Kidney glomerular epithelial cell (primary cell): ENCODE data around the gene IL25.
"Not testable (repeated sequence)": the region's sequence is repeated elsewhere in the genome, so short reads cannot be mapped to it uniquely, and the experiment has no call there.

Experiments
- DNase-seq: peaks from one replicate; lab custom pipeline; 2025; lab: John Stamatoyannopoulos, UW

IL25 gene

DNA sequence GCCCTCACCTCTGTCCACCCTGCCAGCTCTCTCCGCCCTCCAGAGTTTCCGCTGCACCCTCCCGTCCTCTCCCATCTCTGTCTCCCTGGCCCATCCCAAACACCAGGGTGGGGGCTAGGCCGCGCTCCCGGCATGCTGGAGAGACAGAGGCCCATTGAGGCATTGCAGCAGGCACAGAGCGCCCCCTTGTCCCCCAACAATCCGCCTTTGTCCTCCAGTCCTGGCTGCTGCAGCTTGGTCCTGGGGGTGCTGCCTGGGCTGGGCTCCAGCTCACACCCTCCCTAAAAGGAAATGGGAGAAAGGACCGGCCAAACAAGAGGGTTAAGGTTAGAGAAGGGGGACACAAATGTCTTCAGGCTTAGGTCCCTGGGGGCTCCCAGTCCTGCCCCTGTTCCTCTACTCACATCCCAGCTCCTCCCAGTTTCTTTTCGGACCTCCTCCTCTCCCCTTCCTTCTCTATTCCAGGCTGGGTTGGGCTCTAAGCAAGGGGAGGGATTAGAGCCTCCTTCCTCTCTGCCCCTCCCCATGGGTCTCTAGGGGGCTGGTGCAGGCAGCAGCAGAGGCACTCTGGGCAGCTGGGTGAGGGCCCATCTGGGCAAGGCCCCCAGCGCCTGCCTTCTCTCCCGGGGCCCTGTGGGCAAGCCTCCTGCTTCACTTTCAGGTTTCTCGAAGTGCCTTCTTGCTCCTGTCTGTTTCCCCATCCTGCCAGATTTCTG lies 4.0 kb downstream of the IL25 start, which contains the start of gene CMTM5:
CMTM5 (plus strand) TSS at position 565 of the 716 bp plus-strand sequence. CDS start 206 bp downstream, outside the sequence.
- DNase-seq = no peak

DNA sequence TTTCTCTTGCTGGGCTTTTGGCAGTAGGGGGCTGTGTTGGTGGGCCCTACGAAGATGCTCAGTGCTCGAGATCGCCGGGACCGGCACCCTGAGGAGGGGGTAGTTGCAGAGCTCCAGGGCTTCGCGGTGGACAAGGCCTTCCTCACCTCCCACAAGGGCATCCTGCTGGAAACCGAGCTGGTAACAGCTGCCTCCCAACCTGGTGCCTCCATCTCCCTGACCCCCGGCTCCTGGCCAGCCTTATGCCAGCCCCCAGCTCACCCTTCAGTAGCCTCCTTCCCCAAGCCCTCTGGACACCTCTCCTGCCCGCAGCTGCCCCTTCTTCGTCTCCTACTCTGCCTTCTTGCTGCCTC lies 4.6 kb downstream of the IL25 start:
- DNase-seq = no peak

DNA sequence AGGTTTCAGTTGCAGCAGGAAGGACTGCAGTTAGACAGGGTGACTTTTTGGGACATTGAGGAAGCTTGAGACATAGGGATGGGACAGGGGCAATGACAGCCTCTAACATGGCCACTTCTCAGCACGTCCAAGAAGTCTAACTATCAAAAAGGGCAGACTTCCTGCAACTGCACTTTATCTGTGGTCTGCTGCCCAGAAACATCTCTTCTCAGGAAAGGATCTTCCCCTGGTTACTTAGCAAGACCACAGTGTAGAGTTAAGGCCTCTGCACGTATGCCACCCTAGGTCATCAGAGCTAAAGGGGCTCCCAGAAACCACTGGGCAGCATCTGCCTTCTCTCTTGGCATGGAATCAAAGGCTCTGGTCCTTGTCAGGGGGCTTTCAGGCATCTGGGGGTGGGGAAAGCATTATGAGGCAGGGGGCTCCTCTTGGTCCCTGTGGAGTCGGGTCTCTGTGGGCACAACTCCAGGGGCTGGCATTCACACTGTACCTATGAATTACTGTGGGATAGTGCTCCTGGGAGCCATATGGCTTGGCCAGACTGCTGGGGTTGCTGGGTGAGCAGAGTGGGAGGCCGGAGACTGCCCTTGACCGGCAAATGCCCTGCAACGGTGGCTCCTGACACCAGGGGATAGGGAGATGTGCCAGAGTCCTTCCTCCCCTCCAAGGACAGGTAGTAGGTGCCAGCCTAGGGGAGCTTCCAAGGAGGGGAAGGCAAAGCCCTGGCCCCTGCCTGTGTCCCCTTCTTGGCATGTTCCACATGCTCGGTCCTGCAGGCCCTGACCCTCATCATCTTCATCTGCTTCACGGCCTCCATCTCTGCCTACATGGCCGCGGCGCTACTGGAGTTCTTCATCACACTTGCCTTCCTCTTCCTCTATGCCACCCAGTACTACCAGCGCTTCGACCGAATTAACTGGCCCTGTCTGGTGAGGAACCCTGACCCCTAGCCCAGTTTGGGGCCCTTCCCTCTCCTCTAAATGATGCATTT lies 5.3 kb downstream of the IL25 start:
- no peak for DNase-seq

DNA sequence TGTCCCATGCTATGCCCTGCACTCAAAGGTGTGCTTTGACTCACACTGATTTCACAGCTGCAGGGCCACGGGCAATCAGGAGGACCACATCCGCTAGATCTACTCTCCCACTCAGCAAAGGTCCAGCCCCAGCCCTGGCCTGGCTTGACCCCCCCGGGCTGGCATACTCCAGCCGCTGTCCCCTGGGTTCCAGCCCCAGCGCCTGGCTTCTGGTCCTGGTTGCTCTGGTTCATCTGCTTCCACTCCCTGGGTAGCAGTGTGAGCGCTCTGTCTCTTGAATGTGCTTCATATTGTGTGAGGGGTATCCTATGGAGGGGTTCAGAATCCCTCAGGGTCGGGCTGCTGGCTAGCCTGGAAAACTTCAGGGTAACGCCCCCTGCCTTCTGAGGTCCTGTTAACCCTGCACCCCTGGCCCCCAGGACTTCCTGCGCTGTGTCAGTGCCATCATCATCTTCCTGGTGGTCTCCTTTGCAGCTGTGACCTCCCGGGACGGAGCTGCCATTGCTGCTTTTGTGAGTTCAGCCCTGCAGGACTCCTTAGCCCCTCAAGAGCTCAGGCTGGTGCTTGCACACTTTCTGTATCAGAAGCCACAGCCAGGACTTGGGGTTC lies 6.1 kb downstream of the IL25 start:
- DNase-seq = no peak

DNA sequence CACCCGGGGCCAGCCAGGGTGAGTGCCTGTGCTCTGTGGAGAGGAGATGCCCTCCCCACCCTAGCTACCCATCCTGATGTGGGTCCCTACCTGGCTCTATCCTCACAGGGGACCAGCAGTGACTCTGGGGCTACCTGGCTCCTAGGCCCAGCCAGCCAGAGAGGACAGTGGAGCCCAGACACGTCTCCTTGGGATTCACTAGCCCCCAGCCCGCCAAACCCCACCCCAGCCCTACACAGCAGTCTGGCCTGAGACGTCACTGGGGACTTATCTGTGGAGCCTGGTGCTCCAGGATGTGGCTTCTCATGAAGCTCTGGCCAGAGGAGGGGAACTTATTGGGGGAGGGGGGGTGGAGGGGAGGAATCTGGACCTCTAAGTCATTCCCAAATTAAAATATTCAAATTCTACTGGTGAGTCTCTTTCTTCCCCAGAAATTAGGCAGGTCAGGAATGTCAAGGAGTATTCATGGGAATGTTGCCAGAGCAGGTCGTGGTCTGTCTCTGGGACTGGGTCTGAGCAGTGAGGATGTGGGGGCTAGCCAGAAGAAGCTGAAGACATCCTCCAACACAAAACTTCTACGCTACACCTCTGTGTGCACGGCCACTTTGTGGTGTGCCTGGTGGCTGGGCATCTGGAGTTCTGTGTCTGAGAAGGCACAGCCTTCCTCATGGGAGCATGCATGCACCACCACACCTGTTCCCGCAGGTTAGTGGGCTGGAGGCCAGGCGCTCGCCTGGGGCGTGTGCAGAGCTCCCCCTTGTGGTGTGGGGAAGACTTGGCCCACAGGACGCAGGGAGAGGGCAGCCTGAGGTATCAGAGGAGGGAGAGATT lies 7.0 kb downstream of the IL25 start:
- no peak for DNase-seq

DNA sequence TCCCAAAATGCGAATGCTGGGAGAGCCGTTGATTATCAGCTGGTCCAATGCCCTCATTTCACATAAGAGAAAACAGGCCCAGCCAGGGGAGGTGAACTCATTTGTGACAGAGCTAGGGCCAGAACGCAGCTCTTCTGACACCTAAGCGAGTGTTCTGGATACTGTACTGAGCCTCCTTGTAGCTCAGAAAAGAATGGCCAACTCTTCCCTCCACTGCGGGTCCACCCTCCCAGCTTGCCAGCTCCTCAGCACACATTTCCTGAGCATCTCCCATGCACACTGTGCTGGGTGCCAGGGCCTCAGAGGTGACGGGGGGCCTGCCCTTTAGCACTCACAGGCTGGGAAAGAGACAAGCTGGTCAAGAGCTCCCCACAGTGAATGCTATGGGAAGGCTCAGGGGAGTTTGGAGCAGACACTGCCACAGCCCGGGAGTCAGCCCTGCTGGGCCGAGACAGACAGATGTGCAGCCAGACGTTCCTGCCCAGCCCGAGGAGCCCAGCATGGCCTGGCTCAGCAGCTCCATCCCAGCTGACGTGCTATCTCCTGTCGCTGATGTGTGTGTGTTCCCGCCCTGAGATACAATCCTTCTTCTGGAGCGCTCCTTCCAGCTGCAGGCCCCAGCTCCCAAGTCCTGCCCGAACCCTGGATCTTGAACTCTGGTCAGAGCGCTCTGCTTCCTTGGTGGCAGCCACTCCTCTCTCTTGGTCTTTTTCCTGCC lies 7.7 kb downstream of the IL25 start:
- DNase-seq = no peak

DNA sequence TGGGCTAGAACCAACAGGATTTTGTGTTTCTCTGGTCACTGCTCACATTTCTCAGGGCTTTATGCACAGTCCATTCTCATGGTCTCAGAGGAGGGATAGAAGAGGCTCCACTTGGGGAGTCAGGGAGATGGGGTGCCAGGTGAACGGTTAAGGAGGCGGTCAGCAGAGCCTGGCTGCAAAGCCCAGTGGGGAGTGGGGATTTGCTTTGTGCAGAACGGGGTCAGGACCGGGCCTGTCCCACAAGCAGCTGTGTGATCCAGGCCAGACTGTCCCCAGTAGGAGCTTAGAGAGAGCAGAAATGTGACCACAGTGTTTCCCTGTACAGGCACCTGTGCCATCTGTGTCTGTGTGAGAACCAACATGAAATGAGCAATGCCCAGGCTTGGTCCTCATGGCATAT lies 8.4 kb downstream of the IL25 start:
- DNase-seq = no peak

DNA sequence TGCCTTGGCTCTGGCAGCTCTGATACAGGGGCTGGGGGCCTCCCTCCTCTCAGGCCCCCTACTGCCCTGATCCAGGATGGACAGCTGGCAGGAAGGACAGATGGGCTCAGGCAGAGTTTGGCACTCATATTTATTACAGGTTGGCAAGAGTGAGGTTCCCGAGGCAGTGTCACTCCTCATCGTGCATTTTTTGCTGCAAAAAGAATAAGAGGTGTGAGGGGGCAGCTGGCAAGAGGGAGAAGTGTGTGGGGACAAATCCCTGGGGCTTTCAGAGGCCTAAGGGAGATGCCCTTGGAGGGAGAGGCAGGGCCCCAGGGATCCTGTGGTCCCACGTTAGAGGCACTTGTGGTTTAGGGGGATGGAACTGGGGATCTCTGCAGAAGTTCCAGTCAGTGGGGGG lies 9.3 kb downstream of the IL25 start:
- DNase-seq = no peak

DNA sequence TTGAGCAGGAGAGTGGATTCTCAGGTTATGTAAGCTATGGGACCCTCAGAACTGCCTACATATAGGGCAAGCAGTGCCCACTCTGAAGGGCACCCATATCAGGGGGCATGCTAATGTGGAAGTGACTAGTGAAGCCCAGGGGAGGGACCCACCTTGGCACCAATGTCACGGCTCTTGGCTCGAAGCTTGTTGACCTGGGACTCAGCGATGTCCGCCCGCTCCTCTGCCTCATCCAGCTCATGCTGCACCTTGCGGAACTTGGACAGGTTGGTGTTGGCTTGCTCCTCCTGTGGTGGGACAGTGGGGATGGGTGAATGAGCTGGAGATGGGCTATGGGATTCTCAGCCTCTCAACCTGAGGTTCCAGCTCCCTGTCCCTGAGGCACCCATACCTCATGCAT lies 9.7 kb downstream of the IL25 start:
- no peak for DNase-seq

DNA sequence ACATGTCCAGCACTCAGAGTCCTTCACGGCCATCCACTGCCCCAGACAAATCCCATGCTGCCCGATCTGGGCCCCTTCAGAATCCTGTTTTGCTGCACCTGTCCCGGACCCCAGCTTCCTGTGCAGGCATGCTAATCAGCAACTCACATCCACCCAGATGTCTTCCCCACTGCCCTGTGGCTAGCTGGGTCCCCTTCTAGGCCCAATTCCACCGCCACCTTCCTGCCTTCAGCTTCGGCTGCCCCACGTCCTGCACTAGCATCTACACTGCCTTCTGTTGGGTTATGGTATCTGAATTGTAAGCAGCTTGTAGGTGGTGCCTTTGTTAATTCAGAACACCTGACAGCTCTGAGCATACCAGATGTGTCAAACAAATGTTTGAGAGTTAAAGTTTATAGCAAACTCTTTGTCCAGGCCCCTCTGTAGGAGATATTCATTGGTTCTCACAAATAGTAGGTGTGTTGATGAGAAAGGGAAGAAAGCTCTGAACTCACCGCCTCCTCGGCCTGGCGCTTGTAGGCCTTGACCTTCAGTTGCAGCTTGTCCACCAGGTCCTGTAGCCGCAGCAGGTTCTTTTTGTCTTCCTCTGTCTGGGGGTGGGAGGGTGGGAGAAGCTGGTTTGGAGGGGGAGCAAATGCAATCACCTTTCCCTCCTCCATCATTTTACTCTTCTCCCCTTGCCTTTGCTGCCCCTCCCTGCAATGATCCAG lies 10.3 kb downstream of the IL25 start:
- no peak for DNase-seq

DNA sequence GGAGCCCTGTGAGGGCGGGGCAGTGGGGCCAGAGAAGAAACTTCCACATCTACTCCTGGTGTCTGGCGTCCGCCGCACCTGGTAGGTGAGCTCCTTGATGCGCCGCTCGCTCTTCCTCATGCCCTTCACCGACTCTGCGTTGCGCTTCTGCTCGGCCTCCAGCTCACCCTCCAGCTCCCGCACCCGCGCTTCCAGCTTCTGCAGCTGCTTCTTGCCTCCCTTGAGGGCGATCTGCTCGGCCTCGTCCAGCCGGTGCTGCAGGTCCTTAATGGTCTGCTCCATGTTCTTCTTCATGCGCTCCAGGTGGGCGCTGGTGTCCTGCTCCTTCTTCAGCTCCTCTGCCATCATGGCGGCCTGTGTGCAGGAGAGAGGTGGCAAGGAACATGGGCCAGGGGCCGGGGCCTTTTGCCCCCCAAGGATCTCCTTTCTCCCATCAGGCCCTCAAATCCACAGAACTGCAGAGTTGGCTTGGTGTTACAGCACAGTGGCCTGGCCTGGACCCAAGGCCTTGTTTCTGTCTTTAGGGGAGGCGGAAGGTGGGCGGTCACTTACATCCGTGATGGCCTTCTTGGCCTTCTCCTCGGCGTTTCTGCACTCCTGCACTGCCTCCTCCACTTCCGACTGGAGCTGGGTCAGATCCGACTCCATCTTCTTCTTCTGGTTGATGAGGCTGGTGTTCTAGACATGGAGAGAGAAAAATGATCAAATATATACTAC lies 11.9 kb downstream of the IL25 start:
- DNase-seq = no peak

DNA sequence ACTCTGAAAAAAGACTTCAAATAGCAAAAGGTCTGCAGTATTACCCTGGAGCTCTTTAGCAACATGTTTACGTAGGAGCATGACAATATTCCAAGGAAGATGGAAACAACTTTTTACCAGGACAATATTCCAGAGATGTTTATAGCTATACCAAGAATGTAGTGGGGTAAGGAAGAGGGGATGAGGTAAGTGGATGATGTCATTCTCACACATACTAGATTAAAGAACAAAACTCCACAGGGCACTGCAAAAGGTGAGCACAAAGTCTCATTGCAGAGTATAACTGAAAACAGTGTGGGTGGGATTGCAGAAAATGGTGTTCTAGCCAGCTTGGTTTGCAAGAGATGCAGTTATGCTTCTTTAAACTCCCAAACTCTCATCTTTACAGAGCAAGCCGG lies 12.6 kb downstream of the IL25 start:
- no peak for DNase-seq

DNA sequence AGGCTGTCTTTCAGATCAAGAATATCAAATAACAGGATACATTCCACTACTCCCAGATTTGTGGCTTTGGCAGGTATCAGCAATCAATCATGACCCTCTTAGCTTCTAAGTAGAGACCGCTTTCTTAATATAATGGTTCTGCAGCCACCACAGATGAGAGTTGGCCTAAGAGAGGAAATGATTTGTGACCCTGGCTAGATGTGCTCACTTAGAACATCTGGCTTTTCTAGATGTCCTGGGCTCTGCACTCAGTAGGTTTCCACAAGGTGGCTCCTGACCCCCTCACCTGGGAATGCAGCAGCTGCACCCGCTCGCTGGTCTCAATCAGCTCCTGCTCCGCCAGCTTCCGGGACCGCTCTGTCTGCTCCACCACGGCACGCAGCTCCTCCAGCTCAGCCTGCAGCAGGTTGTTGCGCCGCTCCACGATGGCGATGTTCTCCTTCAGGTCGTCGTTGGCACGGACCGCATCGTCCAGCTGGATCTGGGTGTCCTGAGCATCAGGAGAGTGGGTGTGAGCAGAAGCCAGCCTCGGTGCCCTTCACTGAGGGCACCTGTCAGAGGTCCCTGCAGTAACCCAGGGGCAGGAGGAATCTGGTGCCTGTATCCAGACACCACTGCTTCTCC lies 13.1 kb downstream of the IL25 start:
- no peak for DNase-seq

DNA sequence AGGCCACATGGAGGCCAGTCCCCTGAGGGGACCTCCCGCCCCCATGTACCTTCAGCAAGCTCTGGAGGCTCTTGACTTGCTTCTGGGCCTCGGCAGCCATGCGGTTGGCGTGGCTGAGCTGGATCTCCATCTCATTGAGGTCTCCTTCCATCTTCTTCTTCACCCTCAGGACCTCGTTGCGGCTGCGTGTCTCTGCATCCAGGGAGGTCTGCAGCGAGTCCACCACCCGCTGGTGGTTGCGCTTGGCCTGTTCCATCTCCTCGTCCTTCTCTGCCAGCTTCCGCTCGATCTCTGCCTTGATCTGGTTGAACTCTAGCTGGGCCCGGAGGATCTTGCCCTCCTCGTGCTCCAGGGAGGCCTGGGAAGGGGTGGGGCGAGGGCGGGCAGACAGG lies 13.7 kb downstream of the IL25 start:
- not testable (repeated sequence) for DNase-seq

DNA sequence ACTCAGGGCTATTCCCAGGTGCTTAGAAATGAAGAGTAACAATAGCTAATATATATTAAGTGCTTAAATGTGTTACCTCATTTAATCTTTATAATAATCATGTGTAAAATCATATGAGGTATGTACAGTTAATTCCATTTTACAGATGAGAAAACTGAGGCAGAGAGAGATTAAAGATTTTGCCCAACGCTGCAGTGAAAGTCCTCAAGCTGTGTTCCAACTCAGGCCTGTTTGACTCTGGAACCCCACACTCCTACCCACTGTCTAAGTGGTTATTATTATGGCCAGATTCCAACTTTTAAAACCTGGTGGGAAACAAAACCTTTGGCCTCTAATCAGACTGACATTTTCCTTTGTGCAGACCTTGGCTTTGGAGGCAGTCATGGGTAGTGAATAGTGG lies 14.4 kb downstream of the IL25 start:
- no peak for DNase-seq

DNA sequence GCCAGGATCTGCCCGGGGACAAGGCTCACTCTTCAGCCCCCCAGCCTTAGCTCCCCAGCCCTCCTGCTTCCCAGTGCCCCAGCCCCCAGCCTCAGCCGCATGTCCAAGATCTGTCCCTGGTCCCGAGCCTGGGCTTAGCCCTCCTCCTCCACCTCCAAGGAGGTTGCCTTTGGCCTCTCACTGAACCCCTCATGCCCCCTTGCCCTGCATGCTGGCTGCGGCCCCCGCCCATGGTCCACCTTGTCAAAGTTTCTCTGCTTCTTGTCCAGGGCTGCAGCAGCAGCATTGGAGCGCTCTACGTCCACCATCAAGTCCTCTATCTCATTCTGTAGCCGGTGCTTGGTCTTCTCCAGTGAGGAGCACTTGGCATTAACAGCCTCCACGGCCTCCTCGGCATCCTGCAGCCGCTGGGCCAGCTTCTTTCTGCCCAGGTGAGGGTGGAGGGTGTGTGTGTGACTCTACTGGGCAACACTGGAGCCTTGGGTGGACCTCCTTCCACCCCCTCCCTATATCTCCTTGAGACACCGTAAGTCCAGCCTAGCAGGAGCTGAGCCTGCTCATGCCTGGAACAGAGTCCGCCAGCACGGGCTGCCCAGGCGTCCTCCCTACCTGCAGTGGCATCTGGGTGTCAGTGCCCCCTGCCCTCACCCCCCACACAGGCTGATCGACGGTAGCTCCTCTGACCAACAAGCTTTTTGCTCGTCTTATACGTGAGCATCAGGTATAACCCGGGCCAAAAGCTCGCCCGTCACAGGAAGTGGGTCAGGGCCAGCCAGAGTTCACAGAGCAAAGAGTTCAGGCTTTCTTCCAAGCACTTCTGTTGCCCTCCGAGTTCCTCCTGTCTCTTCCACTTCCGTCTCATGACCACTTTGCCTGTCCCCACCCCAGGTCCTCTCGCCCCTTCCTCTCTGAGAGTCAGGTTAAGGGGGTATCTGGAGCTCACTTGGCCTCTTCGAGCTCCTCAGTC lies 15.6 kb downstream of the IL25 start:
- no peak for DNase-seq

DNA sequence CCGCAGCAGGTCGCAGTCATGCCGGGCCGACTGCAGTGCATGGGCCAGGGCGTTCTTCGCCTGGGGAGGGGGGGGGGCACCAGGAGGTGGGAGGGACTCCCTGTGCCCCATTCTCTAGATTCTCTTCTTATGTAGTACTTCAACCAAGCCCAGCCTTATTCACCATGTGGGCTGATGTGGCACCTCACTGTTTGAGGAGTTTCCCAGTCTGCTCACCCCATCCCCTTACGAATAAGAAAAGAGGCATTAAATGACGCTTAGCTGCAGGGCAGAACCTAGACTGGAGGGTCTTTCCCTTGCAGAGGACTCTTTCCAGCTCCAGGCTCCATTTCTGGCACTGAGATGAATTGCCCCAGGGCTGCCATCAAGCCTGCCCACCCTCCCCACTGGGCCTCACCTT lies 16.4 kb downstream of the IL25 start:
- no peak for DNase-seq

DNA sequence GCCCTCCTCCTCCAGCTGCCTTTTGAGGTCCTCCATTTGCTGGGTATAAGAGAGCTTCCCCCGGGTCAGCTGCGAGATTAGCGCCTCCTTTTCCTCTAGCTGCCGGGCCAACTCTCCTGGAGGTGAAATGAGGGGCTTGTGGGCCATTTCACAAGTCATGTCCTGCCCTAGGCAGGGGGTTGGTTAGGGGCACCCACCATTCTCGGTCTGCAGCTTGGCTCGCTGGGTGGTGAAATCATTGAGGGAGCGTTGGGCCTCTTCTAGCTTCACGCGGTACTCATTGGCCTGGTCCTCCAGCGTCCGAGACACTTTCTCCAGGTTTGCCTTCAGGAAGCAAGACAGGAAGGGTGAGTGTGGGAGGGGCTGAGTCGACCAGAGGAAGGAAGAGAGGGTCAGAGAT lies 16.8 kb downstream of the IL25 start:
- no peak for DNase-seq
